ENCODE measurements around the gene NMRK1. TPM values are rescaled to one million over a fixed set of nuclear protein-coding genes. Genes with fewer than 3 reads are reported as not detected.

NMRK1 gene
- total RNA-seq, 1 experiment from 2014 or later: 9.7 TPM

DNA sequence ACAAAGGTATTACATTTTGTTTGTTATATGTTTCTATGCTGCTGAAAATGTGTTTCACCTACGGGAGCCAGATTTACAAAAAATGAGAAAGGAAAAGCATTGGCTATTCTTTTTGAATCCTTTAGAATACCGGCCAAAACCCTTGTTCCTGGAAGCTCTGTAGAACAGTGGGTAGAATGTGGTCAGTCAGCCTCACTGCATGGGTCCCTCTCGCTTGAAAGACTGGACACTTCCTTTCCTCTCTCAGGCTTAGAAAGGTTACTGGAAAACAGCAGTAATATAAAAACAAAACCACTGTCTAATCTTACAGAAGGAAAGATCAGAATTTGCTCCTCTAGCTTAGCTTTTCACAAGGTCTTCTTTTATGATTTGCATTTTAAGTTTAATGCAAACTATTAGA is 45.4 kb upstream of the NMRK1 start:
- no peak for ATAC-seq
- CTCF ChIA-PET: no interaction called here
- H3K36me3 ChIP-seq (ENCODE audit: low read depth, low read length): no peaks in the 10 kb centered on the region

DNA sequence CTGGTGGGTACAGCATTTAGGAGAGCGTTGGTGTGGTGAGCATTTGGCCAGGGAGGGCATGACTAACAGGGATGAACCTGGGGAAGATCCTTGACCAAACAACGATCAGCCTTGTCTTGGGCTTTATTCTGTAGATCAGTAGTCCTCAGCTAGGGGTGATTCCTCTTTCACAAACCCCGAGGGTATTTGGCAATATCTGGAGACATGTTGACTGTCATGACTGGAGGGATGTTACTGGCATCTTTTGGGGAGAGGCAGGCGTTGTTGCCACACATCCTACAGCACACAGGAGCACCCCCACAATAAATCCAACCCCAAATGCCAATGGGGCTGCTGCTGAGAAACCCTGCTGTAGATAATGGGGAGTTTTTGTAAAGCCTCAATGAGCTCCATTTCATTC is 44.3 kb upstream of the NMRK1 start:
- Histone ChIP-seq H3K79me2 (ENCODE audit: low read length) (no peaks in the 10 kb centered on the region), H2AFZ (ENCODE audit: low read length) (no peak overlapping the region), H3K4me3 (ENCODE audit: low read length) (no peak overlapping the region), H3K9ac (ENCODE audit: low read length) (no peak overlapping the region), H3K27ac (ENCODE audit: low read length) (no peak overlapping the region), H3F3A (ENCODE audit: low read length, unreplicated experiment) (no peaks in the 10 kb centered on the region), H3K4me1 (ENCODE audit: insufficient read depth, low read length) (no peaks in the 10 kb centered on the region), H4K20me1 (ENCODE audit: low read length) (no peaks in the 10 kb centered on the region), H3K27me3 (ENCODE audit: low read length) (no peaks in the 10 kb centered on the region), H3K9me3 (ENCODE audit: low read length) (no peaks in the 10 kb centered on the region), H3K36me3 (ENCODE audit: low read depth, low read length) (no peaks in the 10 kb centered on the region), H3K4me2 (ENCODE audit: low read length) (no peak overlapping the region), H3K9me2 (replicated peaks; ENCODE audit: low read length) (no peaks in the 10 kb centered on the region)
- ATAC-seq (no peak), DNase-seq (no peak)
- intact Hi-C loops (cut with micrococcal nuclease): no loop called here
- no peak for TF ChIP-seq EZH2 (IDR thresholded peaks at IDR 0.05; ENCODE audit: low read length, unreplicated experiment)
- TF ChIP-seq EZH2phosphoT487 (IDR thresholded peaks at IDR 0.05; ENCODE audit: borderline replicate concordance, low read length): no peak
- TF ChIP-seq, protein P1, sequence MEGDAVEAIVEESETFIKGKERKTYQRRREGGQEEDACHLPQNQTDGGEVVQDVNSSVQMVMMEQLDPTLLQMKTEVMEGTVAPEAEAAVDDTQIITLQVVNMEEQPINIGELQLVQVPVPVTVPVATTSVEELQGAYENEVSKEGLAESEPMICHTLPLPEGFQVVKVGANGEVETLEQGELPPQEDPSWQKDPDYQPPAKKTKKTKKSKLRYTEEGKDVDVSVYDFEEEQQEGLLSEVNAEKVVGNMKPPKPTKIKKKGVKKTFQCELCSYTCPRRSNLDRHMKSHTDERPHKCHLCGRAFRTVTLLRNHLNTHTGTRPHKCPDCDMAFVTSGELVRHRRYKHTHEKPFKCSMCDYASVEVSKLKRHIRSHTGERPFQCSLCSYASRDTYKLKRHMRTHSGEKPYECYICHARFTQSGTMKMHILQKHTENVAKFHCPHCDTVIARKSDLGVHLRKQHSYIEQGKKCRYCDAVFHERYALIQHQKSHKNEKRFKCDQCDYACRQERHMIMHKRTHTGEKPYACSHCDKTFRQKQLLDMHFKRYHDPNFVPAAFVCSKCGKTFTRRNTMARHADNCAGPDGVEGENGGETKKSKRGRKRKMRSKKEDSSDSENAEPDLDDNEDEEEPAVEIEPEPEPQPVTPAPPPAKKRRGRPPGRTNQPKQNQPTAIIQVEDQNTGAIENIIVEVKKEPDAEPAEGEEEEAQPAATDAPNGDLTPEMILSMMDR (conservative IDR thresholded peaks at IDR 0.05; ENCODE audit: low read depth, low read length): no peak
- ChIA-PET POLR2A (ENCODE audit: unreplicated experiment) (no interaction called here), CTCF (no interaction called here)
- no TSS peak for BruUV-seq (replicated peaks)

More for the DNA sequence above, 45.4 kb upstream of the NMRK1 start:
- no TSS peak for BruUV-seq (replicated peaks)
- no peak overlapping the region for H3K4me2 ChIP-seq (ENCODE audit: low read length)
- H3K9me3 ChIP-seq (ENCODE audit: low read length): no peaks in the 10 kb centered on the region
- H3K9me2 ChIP-seq (replicated peaks; ENCODE audit: low read length): no peaks in the 10 kb centered on the region
- H3F3A ChIP-seq (ENCODE audit: low read length, unreplicated experiment): no peaks in the 10 kb centered on the region
- no peaks in the 10 kb centered on the region for H3K27me3 ChIP-seq (ENCODE audit: low read length)
- no peaks in the 10 kb centered on the region for H4K20me1 ChIP-seq (ENCODE audit: low read length)
- H3K27ac ChIP-seq (ENCODE audit: low read length): no peak overlapping the region
- POLR2A ChIA-PET (ENCODE audit: unreplicated experiment): no interaction called here
- intact Hi-C loops (cut with micrococcal nuclease): no loop called here
- TF ChIP-seq, protein P1 (conservative IDR thresholded peaks at IDR 0.05; ENCODE audit: low read depth, low read length): no peak
- no peak for TF ChIP-seq EZH2phosphoT487 (IDR thresholded peaks at IDR 0.05; ENCODE audit: borderline replicate concordance, low read length)
- no peak for TF ChIP-seq EZH2 (IDR thresholded peaks at IDR 0.05; ENCODE audit: low read length, unreplicated experiment)
- H3K79me2 ChIP-seq (ENCODE audit: low read length): no peaks in the 10 kb centered on the region
- no peak overlapping the region for H3K9ac ChIP-seq (ENCODE audit: low read length)
- H3K4me1 ChIP-seq (ENCODE audit: insufficient read depth, low read length): no peaks in the 10 kb centered on the region
- DNase-seq: no peak
- H2AFZ ChIP-seq (ENCODE audit: low read length): no peak overlapping the region
- no peak overlapping the region for H3K4me3 ChIP-seq (ENCODE audit: low read length)

DNA sequence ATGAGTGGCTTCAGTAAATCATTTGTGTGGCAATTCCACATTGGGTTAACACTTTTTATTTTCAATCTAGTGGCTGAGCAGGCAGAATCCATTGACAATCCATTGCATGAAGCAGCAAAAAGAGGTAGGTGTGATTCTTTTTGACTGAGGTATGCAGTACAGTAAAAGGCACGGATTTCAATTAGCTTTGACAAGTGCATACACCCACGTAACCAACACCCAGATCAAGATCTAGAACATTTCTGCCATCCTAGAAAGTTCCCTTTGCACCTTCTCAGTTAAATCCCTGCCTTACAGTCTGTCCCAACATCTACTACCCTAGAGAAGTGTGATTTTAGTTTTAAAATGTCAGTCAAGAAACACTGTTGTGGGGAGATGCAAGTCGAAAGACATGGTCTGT is 43.7 kb upstream of the NMRK1 start:
- Histone ChIP-seq H3K27ac (ENCODE audit: low read length) (no peak overlapping the region), H3F3A (ENCODE audit: low read length, unreplicated experiment) (no peaks in the 10 kb centered on the region), H4K20me1 (ENCODE audit: low read length) (no peaks in the 10 kb centered on the region), H3K9me3 (ENCODE audit: low read length) (no peaks in the 10 kb centered on the region), H3K79me2 (ENCODE audit: low read length) (no peaks in the 10 kb centered on the region), H3K27me3 (ENCODE audit: low read length) (no peaks in the 10 kb centered on the region), H3K9ac (ENCODE audit: low read length) (no peak overlapping the region), H3K4me2 (ENCODE audit: low read length) (no peak overlapping the region), H3K9me2 (replicated peaks; ENCODE audit: low read length) (no peaks in the 10 kb centered on the region), H3K36me3 (ENCODE audit: low read depth, low read length) (no peaks in the 10 kb centered on the region), H2AFZ (ENCODE audit: low read length) (no peak overlapping the region), H3K4me3 (ENCODE audit: low read length) (no peak overlapping the region), H3K4me1 (ENCODE audit: insufficient read depth, low read length) (no peaks in the 10 kb centered on the region)
- TF ChIP-seq, protein P1 (conservative IDR thresholded peaks at IDR 0.05; ENCODE audit: low read depth, low read length): no peak
- TF ChIP-seq EZH2 (IDR thresholded peaks at IDR 0.05; ENCODE audit: low read length, unreplicated experiment): no peak
- TF ChIP-seq EZH2phosphoT487 (IDR thresholded peaks at IDR 0.05; ENCODE audit: borderline replicate concordance, low read length): no peak
- CTCF ChIA-PET: no interaction called here
- ATAC-seq (no peak), DNase-seq (no peak)
- intact Hi-C loops (cut with micrococcal nuclease): no loop called here
- no TSS peak for BruUV-seq (replicated peaks)
- POLR2A ChIA-PET (ENCODE audit: unreplicated experiment): no interaction called here
